Left forelimb (tissue), 1 donor: ENCODE results near the gene RBM19.
"Not testable (repeated sequence)": the region's sequence is repeated elsewhere in the genome, so short reads cannot be mapped to it uniquely, and the experiment has no call there.

ENCODE experiments used
- DNase-seq: peaks from one replicate; pipeline ENCODE4 v3.0.0-alpha.2; 2018; ENCODE audit warnings: low spot score

RBM19 gene

DNA sequence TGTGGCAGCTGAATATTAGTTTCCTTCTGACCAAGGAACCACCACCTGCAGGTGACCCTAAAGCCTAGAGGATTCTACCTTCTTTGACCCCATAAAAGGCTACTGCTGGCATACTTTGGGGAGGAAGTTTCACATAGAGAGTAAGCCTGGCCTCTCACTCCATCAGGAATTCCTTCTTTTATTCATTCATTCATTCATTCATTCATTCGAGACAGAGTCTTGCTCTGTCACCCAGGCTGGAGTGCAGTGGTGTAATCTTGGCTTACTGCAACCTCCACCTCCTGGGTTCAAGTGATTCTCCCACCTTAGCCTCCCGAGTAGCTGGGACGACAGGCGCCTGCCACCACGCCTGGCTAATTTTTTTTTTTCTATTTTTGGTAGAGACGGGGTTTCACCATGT, 64.8 kb downstream of the RBM19 start:
- DNase-seq, result not testable (repeated sequence)

DNA sequence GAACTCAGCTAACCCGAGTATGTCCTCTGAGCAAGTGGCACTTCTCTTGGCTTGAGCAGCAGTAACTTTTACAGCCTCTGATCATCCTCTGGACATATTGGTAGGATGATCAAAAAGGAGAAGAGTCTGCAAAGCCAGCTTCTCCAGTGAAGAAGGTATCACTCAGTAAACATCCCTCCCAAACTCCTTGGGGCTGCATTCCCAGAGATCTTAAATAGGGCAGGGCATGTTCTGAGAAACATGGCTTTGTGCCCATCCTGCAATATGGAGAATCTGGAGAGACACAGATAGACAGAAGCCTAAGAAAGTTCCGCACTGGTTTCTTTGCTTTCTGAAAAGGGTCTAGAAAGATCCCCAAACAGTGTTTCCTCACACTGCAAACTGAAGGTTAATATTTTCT, 65.4 kb downstream of the RBM19 start:
- no peak for DNase-seq

DNA sequence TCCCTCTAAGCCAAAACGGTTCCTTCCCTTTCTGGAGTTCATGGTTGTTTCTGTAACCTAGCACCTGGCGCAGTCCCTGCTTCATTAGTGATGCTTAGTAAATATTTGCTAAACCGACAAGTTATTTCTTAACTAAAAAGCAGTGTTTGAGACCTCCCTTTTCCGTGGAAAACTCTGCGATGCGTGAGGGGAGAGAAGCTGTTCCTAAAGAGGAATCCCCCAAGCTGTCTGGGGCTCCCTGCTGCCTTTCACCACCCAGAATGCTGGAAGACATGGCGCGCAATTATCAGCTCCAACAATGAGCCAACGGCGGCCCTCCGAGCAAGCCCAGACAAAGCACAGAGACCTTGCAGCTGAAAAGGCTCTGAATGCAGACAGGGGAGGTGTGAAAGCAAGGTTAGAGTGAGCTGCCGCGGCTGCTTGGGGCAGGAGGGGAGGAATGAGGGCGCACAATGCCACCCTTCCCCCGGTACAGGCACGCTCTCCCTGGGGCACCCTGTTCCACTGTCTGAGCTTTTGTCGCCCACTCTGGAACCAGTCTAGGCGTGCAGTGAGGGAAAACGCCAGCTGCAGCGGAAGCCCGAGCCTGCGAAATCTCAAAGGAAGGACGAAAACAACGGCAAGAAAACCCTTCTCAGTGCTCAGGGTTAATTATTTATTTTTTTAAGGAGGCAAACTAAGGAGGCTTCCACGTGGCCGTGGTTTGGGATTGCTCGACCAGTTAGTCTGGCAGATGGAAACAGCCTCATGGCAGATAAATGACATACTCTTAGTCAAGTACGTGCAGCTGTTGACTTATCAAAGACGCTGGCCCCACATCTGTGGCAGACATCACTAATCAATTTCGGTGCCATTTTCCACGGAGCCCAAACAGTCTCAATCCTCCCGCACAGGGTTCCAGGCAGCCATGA, 66.3 kb downstream of the RBM19 start:
- no peak for DNase-seq

DNA sequence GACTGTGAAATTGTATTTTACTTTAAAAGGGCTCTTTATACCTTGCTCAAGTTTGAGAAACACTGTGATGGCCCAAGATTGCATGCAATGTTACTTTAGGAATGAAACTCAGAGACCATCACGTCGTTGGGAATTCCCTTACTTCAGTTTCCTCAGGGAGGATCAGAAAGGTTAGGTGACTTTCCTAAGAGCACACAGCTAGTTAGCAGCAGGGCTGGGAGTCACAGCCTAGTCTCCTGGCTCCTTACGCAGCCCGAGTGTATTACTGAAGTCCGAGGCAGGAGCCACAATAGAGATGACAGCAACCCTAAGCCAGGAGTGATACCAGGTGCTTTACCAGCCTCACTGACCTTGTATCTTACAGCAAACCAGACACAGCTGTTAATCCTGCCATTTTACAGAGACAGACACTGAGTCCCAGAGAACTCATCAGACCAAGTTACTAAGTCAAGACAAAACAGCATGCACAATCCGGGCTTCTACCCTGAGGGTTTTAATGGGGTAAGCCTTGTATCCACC, 67.0 kb downstream of the RBM19 start:
- no peak for DNase-seq

DNA sequence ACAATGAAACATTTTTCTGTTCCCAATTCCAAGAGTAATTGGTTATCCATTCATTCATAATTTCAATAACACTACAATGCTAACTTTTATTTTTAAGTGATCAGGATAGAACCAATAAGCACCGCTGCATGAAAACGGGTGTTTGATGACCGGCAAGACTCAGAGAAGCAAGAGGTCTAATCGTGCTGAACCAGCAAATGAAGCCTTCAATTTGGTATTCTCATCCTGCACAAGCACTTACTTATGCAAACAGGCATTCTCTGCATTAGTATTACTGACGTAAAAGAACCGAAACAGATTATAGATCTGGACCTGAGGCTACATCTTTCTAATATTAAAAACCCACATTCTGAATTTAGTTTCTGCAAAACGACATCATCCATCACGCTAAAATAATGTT, 67.7 kb downstream of the RBM19 start:
- DNase-seq, result no peak

DNA sequence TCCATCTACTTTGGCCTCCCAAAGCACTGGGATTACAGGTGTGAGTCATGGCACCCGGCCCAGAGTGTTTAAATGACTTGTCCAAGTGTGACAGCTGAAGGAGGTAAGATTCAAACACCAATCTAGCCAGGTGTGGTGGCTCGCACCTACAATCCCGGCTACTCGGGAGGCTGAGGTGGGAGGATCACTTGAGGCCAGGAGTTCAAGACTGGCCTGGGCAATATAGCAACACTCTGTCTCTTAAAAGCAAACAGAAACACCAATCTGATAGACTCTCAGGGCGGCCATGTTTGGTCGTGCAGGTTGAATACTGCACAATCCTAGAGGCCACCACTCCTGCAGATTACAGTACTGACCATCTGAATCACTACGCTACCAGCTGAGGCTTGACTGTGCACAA, 68.7 kb downstream of the RBM19 start:
- no peak for DNase-seq

DNA sequence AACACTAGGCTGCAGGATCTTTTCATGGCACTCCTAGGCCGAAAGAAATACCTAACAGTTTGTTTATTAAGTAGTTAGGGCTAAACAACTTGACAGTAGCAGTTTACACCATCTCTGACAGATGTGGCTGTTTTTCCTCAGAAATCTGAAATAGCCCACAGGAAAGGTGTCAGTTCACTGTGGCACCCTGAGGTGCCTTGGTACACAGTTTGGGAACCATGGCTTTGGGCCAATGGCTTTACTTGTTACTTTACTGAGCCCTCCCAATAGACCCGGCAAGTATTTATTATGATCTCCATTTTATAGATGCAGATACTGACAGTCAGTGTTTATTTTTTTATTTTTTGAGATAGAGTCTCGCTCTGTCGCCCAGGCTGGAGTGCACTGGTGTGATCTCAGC, 69.3 kb downstream of the RBM19 start:
- no peak for DNase-seq

DNA sequence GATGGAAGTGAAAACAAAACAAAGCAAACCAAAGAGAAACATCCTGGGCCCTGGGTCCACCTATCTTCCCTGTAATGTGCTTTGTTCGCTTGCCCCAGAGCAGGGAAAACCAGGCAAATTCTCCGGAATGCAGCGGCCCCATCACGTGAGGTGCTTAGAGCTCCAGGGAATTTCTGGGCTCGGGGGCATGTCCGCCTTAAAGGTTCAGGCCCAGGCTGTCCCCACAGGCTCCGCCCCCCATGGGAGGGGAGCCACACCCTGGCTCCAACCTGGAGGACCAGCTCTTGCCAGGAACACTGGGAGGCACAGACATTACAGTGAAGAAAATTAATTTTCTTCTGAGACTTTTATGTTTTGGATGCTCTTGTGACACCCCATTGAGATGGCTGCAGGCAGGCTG, 69.9 kb downstream of the RBM19 start:
- no peak for DNase-seq

DNA sequence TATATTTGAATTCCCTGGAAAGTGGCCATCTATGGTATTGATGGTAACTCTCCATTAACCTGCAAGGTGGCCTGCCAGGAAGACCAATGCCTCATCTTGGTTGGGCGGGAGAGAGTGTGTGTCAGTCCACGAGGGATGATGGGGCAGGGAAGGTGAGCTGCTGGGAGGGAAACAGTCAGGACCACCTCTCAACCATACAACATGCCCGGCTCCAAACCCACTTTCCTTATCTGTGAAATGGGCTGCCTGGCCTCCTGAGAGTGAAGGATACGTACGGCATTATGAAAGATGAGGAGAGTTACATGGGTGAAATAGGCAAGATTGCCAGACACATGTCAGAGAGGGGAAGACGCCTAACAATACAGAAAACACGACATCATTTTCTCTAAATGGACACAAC, 70.9 kb downstream of the RBM19 start:
- no peak for DNase-seq

DNA sequence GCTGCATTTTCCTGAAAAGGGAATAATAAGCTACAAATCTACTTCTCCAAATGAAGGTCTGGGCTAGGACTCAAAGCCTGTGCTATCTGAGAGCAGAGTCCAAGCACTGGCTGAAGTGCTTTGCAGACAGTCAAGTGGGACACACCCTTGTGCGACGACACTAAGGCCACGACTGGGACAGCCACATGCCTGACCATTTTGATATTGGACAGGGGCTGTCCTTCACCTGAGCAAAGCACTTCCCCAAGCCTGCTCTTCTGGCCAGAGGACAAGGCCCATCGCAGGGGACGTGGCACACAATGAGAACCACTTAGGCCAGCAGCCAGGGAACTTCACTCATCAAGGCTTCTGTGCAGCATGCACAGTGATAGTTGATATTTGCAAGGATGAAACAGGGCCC, 71.4 kb downstream of the RBM19 start:
- DNase-seq, result no peak

DNA sequence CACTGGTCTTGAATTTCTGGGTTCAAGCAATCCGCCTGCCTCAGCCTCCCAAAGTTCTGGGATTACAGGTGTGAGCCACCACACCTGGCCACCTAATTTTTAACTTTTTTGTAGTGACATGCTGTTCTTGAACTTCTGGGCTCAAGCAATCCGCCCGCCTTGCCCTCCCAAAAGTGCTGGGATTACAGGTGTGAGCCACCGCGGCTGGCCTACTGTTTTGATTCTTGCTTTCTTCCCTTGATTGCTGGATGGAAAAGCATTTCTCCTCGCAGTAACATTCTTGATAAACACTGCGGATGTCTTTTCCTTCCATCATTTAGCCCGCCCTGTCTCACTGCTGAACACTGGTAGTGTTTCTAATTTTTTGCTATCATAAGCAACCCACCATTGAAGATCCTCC, 72.9 kb downstream of the RBM19 start:
- no peak for DNase-seq

DNA sequence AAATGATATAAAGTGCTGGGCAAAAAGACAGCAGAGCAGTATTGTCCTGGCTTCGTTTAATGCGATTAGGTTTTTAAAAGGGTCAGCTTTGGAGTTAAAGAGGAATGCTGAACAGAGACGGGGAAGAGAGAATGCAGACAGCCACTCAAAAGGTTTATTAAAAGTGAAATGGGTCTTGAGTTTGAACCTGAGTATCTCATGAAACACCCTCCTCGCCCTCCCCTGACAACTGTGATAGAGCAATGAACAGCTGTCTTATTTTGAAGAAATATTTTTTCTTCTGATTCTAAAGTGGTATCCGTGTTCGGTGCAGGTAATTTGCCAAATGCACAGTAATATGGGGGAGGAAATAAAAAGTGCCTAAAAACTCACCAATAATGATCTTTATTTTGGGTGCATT, 73.6 kb downstream of the RBM19 start:
- DNase-seq, result no peak

DNA sequence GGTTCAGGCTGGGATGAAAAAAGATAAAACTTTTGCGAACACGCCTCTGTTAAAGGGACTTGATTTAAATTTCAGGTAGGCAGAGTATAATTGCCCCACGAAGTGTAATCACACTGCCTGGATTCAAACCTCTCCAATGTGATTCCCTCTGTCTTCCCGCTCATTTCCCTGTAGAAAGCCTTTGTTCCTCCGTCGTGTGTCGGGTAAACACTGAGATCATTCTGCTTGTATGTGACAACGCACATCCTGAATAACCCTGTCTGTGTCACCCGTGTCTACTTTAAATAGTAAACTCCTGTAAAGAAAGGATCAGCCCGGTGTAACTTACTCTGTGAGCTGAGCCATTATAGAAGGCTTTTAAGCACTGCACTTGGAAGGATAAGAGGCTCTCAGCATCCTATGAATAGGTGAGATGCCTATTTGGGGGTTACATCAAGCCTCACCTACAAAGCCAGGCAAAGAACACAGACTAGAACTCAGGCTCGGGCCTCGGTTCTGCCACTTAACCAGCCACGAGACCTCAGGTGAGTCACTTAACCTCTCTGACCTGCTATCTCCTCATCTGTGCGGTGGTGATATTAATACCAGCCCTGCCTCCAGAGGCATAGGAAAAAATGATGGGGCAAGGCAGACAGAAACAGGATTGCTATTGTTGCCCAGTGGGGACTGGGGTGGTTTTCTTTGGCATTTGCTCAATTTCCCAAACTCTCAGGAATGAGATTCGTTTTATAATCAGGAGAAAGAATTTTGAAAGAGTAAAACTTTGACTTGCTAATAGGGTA, 74.2 kb downstream of the RBM19 start:
- no peak for DNase-seq

DNA sequence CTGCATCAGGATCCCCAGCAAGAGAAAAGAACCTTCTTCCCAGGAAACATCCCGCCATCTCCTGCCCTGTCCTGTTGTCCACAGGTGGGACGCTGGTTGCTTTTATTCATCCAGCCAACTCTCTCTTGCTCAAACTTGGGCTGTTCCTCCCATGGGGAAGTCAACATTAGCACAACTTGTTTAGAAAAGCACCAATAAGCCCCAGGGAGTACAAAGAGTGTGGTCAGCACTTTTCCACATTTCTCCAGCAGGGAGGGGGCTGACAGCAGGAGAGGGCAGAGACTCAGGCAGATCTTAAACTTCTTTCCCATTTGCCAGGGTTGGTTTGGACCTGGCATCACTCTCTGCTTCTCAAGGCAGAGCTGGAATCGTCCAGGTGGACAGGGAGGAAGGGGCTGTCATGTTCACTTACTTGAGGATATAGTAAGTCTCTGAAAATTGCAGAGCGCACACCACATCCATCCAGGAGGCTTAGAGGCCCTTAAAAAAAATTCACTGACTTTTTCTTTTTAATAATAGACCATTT, 74.9 kb downstream of the RBM19 start:
- DNase-seq, result no peak

DNA sequence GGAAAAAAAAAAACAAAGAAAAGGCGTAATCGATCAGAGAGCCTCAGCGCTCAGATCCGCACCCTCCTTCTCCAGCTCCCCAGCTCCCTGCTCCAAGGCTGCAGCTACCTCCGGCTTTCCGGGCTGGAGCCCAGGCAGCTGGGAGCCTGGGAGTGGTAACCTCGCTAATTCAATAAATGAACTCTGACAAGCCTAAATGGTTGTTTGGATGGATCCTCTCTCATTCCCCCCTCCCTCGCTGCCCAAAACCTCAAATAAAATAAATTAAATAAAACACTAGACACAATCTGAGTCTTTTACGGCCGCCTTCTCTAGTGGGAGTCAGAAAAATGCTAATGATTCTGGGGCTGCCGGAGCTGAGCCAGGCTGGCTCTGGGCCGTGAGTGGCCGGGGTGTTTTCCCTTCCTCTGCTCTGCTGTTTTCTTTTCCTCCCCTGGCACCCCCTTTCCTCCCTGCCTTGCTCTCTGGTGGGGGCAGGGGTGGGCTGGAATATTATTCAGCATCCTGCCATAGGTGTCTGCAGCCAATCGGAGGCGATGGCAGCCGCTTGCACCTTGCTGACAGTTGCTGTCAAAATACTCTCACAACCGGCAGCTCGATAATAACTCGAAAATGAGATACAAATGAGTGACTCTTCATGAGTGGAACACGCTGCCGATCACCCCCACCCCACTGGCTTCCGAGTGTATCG, 76.1 kb downstream of the RBM19 start:
- DNase-seq, result no peak

DNA sequence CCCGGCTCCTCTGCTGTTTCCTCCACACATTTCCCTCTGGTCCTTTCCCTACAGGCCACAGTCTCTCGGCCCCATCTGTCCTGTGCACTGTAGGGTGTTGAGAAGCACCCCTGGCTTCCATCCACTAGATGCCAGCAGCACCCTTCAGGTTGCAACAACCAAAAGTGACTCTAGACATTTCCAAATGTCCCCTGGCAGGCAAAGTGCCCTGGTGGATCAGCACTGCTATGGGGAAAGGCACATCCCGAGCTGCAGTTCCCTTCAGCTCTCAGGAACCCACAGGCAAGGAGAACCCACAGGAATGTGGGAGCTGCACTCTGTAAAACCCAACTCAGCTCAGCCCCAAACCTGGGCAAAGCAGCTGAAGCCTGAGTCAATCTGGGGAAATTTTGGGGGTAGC, 77.0 kb downstream of the RBM19 start:
- DNase-seq, result no peak

DNA sequence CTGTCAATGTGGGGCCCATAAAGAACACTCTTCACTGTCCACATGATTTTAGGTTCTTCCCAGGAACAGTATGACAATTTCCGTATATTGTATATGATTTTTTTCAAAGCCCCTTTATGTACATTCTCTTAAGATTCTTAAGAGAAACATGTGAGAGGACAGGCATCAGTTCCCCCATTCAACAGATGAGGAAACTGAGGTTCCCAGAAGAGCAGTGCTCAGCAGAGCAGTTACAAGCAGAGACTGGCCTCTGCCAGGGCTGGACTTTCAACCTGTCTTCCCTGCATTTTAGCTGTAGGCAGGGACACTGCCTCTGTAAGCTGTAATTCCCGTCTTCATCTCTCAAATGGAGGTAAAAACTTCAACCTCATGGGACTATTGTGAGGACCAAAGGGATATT, 77.7 kb downstream of the RBM19 start:
- DNase-seq, result no peak

DNA sequence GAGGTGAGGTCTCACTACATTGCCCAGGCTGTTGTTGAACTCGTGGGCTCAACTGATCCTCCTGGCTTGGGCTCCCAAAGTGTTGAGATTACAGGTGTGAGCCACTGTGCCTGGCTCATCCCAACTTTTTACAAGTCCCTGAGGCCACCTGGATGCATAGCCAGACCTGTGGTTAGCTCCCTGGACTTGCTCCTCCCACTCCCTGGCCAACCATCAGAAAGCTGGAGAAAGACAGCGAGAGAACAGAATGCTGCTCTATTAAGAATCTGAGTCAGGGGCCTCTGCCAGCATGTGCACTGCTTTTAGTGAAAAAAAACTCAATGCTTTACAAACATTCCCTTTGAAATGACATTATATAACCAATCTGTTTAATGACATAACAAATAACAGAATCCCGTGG, 78.2 kb downstream of the RBM19 start:
- DNase-seq, result no peak

DNA sequence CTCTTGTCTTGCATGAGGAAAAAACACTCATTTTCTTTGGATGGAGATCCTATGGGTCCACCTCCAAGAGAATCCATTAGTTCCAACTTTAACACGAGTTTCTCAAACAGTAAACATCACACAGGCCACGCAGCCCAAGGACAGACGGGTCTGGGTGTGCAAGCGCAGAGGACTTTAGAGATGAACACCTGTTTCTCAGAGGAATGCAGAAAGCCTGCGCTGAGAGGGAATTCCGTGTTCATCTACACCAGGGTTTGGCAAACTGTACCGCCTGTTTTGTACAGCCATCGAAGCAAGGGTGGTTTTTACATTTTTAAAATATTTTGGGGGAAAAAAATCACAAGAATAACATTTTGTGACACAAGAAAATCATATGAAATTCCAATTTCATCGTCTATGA, 79.4 kb downstream of the RBM19 start:
- no peak for DNase-seq

DNA sequence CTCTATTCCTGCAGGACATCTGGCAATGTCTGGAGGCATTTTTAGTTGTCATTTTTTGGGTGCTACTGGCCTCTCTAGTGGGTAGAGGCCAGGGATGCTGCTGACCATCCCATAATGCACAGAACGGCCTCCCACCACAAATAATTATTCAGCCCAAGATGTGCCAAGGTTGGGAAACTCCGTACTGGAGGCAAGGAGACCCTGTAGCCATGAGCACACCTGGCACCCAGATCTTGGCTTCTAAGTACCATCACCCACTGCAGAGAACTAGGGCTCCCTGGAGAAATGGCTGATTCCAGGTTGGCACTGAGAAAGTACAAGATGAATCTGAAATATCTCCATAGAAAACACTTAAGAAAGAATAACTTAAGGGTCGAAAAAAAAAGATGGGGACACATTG, 81.7 kb downstream of the RBM19 start:
- no peak for DNase-seq

DNA sequence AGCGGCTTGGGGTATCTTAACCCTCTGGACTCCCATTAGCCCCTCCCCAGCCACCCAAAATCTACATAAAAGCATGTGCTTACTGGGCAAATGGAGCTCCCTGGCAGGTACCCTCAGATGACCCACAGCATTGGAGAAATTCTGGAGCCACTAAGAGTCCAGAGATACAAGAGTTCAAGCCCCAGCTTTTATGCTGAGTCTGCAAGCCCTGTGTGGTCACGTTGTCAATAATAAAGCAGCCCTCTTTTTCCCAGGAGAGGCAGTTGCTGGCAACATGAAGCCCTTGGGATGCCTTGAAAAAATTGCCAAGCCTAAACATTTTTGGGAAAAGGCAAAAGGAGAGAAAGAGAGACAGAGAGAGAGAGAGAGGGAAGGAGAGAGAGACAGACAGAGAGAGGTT, 83.4 kb downstream of the RBM19 start:
- DNase-seq, result no peak
